HepG2 (cell line): ENCODE data around the gene CDC34. TPM values are rescaled to one million over a fixed set of nuclear protein-coding genes. Genes with fewer than 3 reads are reported as not detected.

Experiments
- CHCHD3 ChIP-seq: sonication (generic); formaldehyde crosslinking; IDR thresholded peaks from 2 replicates; pipeline ENCODE4 v1.8.0; 2022; ENCODE audit warnings: mild to moderate bottlenecking, missing genetic modification reagents, moderate library complexity
- CREM ChIP-seq, 2 experiments: sonication (generic) in 1 of 2; formaldehyde crosslinking in 1 of 2; IDR thresholded peaks; 2 replicates each; pipeline versions ENCODE4 v1.4.0 to v1.6.1; 2016 to 2020; ENCODE audit warnings: antibody characterized with exemption in 1 of 2, mild to moderate bottlenecking in 1 of 2, missing genetic modification reagents in 1 of 2
- FOSL2 ChIP-seq: sonication (generic); formaldehyde crosslinking; IDR thresholded peaks from 2 replicates; pipeline ENCODE4 v1.4.0; 2020; ENCODE audit warnings: missing genetic modification reagents
- HOXA3 ChIP-seq: sonication (generic); formaldehyde crosslinking; IDR thresholded peaks from 2 replicates; pipeline ENCODE4 v1.5.0; 2020; ENCODE audit warnings: missing genetic modification reagents
- IRF2 ChIP-seq: IDR thresholded peaks from 2 replicates; pipeline ENCODE4 v1.6.1; 2018; ENCODE audit warnings: missing genetic modification reagents, missing compliant biosample characterization
- PAWR ChIP-seq: sonication (generic); formaldehyde crosslinking; IDR thresholded peaks from 2 replicates; pipeline ENCODE4 v1.4.0; 2020; ENCODE audit warnings: missing genetic modification reagents, mild to moderate bottlenecking, borderline replicate concordance
- RCOR2 ChIP-seq: IDR thresholded peaks from 2 replicates; pipeline ENCODE4 v1.6.1; 2016; ENCODE audit warnings: missing biosample characterization, missing genetic modification reagents
- TFDP2 ChIP-seq: sonication (generic); formaldehyde crosslinking; IDR thresholded peaks from 2 replicates; pipeline ENCODE4 v1.4.0; 2020; ENCODE audit warnings: missing genetic modification reagents
- TIGD3 ChIP-seq: sonication (generic); formaldehyde crosslinking; IDR thresholded peaks from 2 replicates; pipeline ENCODE4 v1.5.1; 2020; ENCODE audit warnings: mild to moderate bottlenecking, missing genetic modification reagents, borderline replicate concordance
- TOE1 ChIP-seq: sonication (generic); formaldehyde crosslinking; IDR thresholded peaks from 2 replicates; pipeline ENCODE4 v1.4.0; 2020; ENCODE audit warnings: mild to moderate bottlenecking, missing genetic modification reagents
- UBTF ChIP-seq: sonication (generic); formaldehyde crosslinking; IDR thresholded peaks from 2 replicates; pipeline ENCODE4 v1.4.0; 2020; ENCODE audit warnings: mild to moderate bottlenecking, missing genetic modification reagents
- XBP1 ChIP-seq: sonication (generic); formaldehyde crosslinking; IDR thresholded peaks from 2 replicates; pipeline ENCODE4 v1.5.0; 2020; ENCODE audit warnings: missing genetic modification reagents
- ZBTB1 ChIP-seq: sonication (generic); formaldehyde crosslinking; IDR thresholded peaks from 2 replicates; pipeline ENCODE4 v1.4.0; 2020; ENCODE audit warnings: missing genetic modification reagents, borderline replicate concordance
- ZBTB3 ChIP-seq: sonication (generic); formaldehyde crosslinking; IDR thresholded peaks from 2 replicates; pipeline ENCODE4 v1.4.0; 2020; ENCODE audit warnings: low read depth, mild to moderate bottlenecking, moderate library complexity, missing genetic modification reagents, borderline replicate concordance
- ZSCAN31 ChIP-seq: sonication (generic); formaldehyde crosslinking; IDR thresholded peaks from 2 replicates; pipeline ENCODE4 v1.5.0; 2020; ENCODE audit warnings: low read depth, mild to moderate bottlenecking, missing genetic modification reagents
- polyA plus RNA-seq, 8 experiments: library from polyadenylated mRNA; depleted of rRNA in 3 of 8; stranded (reverse) in 7 of 8; unstranded in 1 of 8; fragments of >200 nt; fragmentation: Illumina TruSeq in 4 of 8; extraction: Trizol in 4 of 8; gene quantifications; 2 replicates each; pipeline versions ENCODE4 v1.2.1 to v1.2.3, GENCODE V29; 2011 to 2016; ENCODE audit warnings: low read depth in 4 of 8, missing spikeins in 1 of 8, mixed read lengths in 1 of 8; ENCODE audit not compliant: insufficient read depth in 1 of 8
- total RNA-seq, 5 experiments: library from RNA; depleted of rRNA; stranded (reverse); fragments of >200 nt; fragmentation: Illumina TruSeq; extraction: Trizol; gene quantifications; 2 replicates each; pipeline ENCODE4 v1.2.3, GENCODE V29; 2016; ENCODE audit warnings: low read depth in 1 of 5
- TF ChIP-seq, protein P1 (sequence below): sonication (generic); formaldehyde crosslinking; IDR thresholded peaks from 2 replicates; pipeline ENCODE4 v1.4.0; 2020; ENCODE audit warnings: mild to moderate bottlenecking, missing genetic modification reagents
- TF ChIP-seq, protein P2 (sequence below): sonication (generic); formaldehyde crosslinking; IDR thresholded peaks from 2 replicates; pipeline ENCODE4 v1.9.0; 2022; ENCODE audit warnings: missing genetic modification reagents, mild to moderate bottlenecking, borderline replicate concordance
- TF ChIP-seq, protein P3 (sequence below): sonication (generic); formaldehyde crosslinking; IDR thresholded peaks from 2 replicates; pipeline ENCODE4 v1.8.1; 2023; ENCODE audit warnings: mild to moderate bottlenecking, missing genetic modification reagents
- TF ChIP-seq, protein P4 (sequence below): IDR thresholded peaks from 2 replicates; pipeline ENCODE4 v1.6.1; 2016; ENCODE audit warnings: mild to moderate bottlenecking, missing biosample characterization, missing genetic modification reagents
- TF ChIP-seq, protein P5 (sequence below): sonication (generic); formaldehyde crosslinking; IDR thresholded peaks from 2 replicates; pipeline ENCODE4 v1.5.0; 2020; ENCODE audit warnings: mild to moderate bottlenecking, low read depth, missing genetic modification reagents, borderline replicate concordance

CDC34 gene
- total and polyA plus RNA-seq, 2 of the 13 experiments (the other 11 are each of a cell fraction or from before 2014, with no cell fraction given), result 138 to 150 TPM

- TF ChIP-seq ZBTB1 (CRISPR knock-in tag) (no peak), HOXA3 (peak; percentile 52; the same call in 1 of the 2 replicates), TFDP2 (CRISPR knock-in tag) (0 out of 2 replicates have a peak, but pooled peaks have one; percentile 25), RCOR2 (0 out of 2 replicates have a peak, but pooled peaks have one; percentile 11), TIGD3 (CRISPR knock-in tag) (no peak), CREM (IDR thresholded peaks at IDR 0.05) (no peak), CREM (CRISPR knock-in tag; IDR thresholded peaks at IDR 0.05) (no peak), XBP1 (no peak), TOE1 (no peak), FOSL2 (CRISPR knock-in tag) (no peak), ZSCAN31 (0 out of 2 replicates have a peak, but pooled peaks have one; percentile 36), ZBTB3 (CRISPR knock-in tag) (no peak), UBTF (CRISPR knock-in tag) (peak; percentile 67; the same call in 1 of the 2 replicates), IRF2 (0 out of 2 replicates have a peak, but pooled peaks have one; percentile 2), PAWR (CRISPR knock-in tag) (no peak), CHCHD3 (CRISPR knock-in tag) (peak; percentile 89)
- TF ChIP-seq, protein P1, sequence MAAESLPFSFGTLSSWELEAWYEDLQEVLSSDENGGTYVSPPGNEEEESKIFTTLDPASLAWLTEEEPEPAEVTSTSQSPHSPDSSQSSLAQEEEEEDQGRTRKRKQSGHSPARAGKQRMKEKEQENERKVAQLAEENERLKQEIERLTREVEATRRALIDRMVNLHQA (CRISPR knock-in tag), result no peak
- TF ChIP-seq, protein P2, sequence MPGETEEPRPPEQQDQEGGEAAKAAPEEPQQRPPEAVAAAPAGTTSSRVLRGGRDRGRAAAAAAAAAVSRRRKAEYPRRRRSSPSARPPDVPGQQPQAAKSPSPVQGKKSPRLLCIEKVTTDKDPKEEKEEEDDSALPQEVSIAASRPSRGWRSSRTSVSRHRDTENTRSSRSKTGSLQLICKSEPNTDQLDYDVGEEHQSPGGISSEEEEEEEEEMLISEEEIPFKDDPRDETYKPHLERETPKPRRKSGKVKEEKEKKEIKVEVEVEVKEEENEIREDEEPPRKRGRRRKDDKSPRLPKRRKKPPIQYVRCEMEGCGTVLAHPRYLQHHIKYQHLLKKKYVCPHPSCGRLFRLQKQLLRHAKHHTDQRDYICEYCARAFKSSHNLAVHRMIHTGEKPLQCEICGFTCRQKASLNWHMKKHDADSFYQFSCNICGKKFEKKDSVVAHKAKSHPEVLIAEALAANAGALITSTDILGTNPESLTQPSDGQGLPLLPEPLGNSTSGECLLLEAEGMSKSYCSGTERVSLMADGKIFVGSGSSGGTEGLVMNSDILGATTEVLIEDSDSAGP (CRISPR knock-in tag), result 0 out of 2 replicates have a peak, but pooled peaks have one; percentile 17
- TF ChIP-seq, protein P3, sequence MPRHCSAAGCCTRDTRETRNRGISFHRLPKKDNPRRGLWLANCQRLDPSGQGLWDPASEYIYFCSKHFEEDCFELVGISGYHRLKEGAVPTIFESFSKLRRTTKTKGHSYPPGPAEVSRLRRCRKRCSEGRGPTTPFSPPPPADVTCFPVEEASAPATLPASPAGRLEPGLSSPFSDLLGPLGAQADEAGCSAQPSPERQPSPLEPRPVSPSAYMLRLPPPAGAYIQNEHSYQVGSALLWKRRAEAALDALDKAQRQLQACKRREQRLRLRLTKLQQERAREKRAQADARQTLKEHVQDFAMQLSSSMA (CRISPR knock-in tag), result no peak
- TF ChIP-seq, protein P4, sequence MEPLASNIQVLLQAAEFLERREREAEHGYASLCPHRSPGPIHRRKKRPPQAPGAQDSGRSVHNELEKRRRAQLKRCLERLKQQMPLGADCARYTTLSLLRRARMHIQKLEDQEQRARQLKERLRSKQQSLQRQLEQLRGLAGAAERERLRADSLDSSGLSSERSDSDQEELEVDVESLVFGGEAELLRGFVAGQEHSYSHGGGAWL (CRISPR knock-in tag), result peak; percentile 70; the same call in 1 of the 2 replicates
- TF ChIP-seq, protein P5, sequence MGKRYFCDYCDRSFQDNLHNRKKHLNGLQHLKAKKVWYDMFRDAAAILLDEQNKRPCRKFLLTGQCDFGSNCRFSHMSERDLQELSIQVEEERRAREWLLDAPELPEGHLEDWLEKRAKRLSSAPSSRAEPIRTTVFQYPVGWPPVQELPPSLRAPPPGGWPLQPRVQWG (CRISPR knock-in tag), result no peak
Measured at GRCh38 chr19:497869-498510, 33.6 kb upstream of the CDC34 start (continued).
